Breast epithelium (tissue), 3 donors: ENCODE results near the gene SLC39A8.

Source experiments
- CTCF ChIP-seq, 3 donors: fragments of 450-650 bp; IDR thresholded peaks; one replicate each; pipeline ENCODE4 v1.5.1; 2016 to 2017; ENCODE audit warnings: antibody characterized with exemption in 3 of 3, mild to moderate bottlenecking in 3 of 3, moderate library complexity in 3 of 3
- POLR2A ChIP-seq: fragments of 450-650 bp; IDR thresholded peaks from one replicate; pipeline ENCODE4 v1.6.1; 2016; ENCODE audit warnings: antibody characterized with exemption, mild to moderate bottlenecking, moderate library complexity
- POLR2AphosphoS5 ChIP-seq, 3 donors: sonication (generic); formaldehyde crosslinking; IDR thresholded peaks; one replicate each; pipeline ENCODE4 v1.6.1; 2017; ENCODE audit warnings: antibody characterized with exemption in 3 of 3

- no peak for TF ChIP-seq POLR2A
- TF ChIP-seq CTCF (IDR thresholded peaks at IDR 0.05), result no peak
- no peak for TF ChIP-seq POLR2AphosphoS5 (IDR thresholded peaks at IDR 0.05)
Observed at GRCh38 chr4:102362922-102363432, 17.7 kb upstream of the SLC39A8 start.
